OCI-M2 (cell line): ENCODE results near the gene OSGIN1.
A peak's percentile ranks its signal among the peaks of the same experiment; 100 is the strongest.

Source experiments
- DNase-seq: peaks from one replicate; lab custom pipeline; 2025; ENCODE audit not compliant: unreplicated experiment; lab: John Stamatoyannopoulos, UW

The OSGIN1 gene

DNA sequence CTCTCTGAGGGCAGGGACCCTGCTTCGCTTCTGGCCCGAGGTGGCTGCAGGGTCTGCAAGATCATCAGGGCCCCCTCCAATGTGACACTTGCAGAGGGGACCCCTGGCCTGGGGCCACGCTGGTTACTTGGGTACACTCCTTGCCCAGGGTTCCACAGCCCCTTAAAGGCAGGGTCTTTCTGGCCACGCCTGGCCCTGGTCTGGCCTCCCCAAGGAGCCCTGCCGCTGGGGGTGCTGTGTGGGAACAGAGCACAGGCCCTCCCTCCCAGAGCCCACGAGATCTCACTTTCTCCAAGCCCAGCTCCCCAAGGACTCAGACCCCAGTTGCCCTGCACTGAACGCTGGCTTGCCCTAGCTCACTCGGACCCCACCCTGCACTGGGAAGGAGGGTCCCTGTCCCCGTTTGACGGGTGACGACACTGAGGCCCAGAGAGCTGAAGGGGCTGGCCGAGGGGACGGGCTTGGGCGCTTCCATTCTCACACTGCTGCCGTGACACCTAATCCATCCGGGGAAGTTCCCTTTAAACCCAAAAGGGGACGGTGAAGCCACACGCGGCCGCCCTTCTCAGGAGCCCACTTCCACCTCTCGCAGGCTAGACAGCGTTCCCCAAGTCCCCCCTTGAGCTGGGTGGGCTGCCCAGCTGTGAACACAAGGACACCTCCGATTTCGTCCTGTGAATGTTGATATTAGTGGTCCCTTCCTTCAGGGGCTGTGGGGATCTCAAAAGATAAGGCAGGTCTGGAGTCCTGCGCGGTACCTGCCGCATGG, 26.9 kb upstream of the OSGIN1 start:
- DNase-seq: no peak

GRCh38 chr16:83926726-83927397, 26.2 kb upstream of the OSGIN1 start:
- DNase-seq: peak; percentile 13

- no peak for DNase-seq
These were observed 24.5 kb upstream of the OSGIN1 start for GRCh38 chr16:83928341-83929055.

GRCh38 chr16:83929811-83930555, 23.1 kb upstream of the OSGIN1 start:
- DNase-seq: no peak

DNA sequence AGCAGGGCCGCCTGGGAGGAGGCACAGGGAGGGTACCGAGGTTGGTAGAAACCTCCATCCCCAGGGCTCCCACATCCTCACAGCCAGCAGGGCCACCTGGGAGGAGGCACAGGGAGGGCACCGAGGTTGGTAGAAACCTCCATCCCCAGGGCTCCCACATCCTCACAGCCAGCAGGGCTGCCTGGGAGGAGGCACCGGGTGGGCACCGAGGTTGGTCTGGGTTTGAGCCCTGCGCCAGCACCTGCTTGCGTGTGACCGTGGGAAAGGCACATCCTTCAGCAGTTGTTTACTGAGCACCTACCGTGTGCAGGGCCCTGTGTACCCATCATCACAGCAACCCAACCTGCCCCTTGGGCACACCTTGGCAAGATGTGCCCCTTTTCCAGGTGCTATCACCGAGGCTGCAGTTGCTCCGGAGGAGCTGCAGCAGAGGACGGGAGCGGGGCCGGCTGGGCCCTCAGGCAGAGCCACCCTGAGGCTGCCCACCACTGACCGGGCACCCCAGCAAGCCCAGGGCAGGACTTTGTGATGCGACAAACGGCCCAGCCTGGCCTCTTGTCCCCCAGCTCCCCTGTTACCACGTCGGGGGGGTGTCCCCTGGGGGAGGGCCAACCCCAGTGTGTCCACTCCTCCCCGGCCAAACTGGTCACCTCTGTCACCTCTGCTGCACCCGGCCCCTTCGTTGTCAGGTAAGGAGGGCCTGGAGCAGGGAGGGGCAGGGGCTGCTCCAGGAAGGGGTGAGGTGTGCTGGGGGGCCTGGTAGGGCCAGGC, 22.1 kb upstream of the OSGIN1 start:
- no peak for DNase-seq

GRCh38 chr16:83931556-83931955, 21.5 kb upstream of the OSGIN1 start:
- DNase-seq: no peak

DNA sequence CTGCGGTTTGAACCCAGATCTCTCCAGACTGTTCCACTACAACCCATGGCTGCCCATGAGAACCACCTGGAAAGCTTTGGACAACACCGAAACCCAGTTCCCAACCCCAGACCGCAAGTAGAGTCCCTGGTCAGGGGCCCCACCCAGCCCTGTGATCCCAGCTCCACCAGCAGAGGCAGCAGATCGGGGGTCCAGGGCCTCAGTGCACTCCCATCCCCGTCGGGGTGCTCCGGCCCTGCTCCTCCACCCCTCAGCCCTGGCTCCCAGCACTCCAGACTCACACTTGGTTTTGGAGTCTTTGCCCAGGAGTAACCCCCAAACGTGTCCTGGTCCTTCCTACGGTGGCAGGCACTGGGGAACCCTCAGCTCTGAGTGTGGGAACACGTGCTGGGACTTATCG, 20.7 kb upstream of the OSGIN1 start:
- DNase-seq: no peak

DNA sequence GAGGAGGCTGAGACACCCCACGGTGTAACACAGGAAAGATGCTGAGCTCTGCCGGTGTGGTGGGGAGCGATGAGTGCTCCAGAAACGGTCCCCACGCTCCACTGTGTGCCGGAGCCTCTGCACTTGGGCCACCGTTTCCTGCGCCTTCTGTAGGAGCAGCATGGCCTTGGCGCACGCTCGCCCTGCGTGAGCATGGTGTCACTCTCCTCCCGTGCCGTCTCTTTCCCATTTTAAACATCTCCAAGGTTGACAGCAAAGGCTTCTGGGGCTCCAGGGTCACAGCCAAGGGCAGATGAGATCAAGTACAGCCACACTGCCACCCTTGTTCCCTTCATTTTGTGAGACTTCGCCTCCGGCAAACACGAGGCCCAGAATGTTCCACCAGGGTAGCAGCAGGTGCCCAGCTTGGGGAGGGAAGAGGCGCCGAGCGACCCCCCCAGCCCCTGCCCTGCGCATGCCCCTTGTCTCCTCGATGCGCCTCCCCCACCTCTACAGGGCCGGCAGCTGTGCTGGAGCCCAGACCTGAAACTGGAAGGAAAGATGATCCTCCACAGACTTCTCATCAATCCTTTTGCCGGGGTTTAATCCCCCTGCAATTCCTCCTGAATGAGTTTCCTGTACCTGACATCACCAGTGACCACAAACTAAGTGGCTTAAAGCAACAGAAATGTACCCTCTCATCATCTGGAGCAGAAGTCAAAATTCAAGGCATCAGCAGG, 19.9 kb upstream of the OSGIN1 start:
- no peak for DNase-seq

GRCh38 chr16:83933885-83934683, 19.0 kb upstream of the OSGIN1 start:
- no peak for DNase-seq

- no peak for DNase-seq
These were observed 18.4 kb upstream of the OSGIN1 start for GRCh38 chr16:83934684-83934977.

DNA sequence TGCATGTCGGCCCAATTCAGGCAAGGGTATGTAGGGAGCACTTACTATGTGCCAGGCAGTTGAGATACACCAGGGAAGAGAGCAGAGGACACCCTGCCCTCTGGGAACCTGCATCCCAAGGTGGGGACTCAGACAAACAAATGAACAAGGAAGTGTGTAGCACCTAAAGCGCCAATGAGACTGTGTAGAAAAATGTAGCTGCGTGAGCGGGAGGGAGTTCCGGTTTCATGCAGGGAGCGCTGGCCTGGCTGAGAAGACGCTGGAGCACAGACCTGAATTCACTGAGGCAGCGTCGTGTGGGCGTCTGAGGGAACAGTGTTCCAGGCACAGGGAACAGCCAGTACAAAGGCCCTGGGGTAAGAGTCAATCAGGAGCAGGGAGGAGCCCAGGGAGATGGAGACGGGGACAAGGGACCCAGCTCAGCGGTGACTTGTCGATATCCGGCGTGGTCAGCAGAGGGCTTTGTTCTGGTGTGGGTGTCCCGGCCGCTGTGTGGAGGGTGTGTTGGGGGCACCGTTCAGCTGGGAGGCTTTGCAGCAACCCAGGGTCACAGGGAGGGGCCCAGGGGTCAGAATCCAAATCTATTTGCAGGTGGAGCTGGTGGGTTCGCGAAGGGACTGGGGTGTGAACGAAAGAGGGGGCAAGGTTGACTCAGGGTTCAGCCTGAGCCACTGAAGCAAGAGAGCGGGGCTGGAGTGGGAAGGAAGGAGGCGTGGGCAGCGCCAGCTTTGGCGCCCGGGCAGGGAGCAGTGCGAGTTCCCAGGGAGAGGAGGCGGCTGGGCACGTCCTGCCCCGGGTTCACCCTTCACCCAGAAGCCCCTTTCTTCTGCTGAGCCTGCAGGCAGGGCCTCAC, 17.8 kb upstream of the OSGIN1 start:
- DNase-seq: no peak

DNA sequence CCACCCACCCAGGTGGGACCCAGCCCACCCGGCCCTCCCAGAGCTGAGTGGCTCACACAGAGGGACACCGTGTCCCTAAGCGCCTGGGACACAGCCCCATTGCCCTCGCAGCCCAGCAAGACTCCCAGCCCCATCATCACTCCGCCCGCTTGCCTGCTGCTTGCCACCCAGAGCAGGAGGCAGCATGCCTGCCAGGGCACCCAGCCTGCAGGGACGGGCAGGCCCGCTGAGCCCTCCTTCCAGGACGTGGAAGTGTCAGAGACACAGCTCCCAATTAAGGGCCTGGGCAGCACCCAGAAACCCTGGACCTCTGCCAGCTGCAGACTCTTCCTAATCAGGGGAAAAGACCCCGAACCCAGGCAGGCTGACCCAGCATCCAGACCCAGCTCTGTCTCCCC, 17.2 kb upstream of the OSGIN1 start:
- DNase-seq: no peak

DNA sequence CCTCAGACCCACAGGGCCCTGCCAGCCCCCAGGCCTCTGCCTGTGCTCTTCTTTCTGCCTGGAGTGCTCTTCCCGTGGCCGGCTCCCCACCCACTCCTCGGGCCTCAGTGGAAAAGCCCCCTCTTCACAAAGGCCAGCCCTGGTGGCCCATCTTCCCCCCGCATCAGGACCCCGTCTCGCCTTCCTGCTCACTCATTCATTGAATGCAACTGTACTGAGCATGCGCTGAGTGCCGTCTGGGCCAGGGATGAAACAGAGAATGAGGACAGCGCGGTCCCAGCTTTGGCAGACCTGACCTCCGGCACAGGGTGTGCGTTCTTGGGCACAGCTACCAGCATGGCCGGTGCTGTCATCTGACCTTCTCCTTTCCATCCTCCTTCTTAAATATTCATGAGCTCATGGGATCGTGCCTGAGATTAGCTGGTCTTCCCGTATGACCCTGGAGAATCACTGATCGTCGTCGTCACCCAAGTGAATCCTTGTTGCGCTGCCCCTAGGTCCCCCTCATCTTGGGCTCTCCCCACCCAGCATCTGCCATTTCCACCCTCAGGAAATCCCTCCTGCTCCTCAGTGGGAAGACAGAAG, 16.4 kb upstream of the OSGIN1 start:
- DNase-seq: no peak

- no peak for DNase-seq
These were observed 15.8 kb upstream of the OSGIN1 start for GRCh38 chr16:83937267-83937666.

DNA sequence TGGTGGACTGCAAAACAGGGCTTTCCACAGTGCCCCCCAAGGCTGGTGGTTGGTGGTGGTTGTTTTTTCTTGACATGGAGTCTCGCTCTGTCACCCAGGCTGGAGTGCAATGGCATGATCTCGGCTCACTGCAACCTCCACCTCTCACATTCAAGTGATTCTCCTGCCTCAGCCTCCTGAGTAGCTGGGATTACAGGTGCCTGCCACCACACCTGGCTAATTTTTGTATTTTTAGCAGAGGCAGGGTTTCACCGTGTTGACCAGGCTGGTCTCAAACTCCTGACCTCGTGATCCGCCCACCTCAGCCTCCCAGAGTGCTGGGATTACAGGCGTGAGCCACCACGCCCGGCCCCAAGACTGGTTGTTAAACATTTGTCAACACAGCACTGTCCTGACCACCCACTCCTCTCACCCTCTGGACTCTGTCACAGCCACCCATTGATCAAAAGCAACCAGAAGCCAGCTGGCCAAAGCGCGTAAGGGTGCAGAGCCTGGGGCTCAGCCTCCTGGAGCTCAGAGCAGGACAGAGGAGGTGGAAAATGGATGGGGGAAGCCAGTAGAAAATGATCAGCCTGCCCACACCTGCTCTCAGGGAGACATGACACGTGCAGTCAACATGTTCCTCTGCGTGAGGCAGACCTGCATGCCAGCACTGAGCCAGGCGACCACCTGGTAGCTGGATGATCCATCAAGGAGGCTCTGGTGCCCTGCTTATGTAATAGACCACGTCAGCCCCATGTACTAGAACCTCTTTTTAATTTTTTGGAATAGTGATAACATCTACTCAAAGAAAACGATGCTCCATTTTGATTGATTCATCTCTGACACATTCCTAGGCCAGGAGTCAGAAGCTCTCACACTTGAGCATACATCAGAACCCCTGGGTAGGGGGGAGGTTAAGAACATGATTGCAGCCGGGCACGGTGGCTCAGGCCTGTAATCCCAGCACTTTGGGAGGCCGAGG, 14.8 kb upstream of the OSGIN1 start:
- DNase-seq: no peak

- no peak for DNase-seq
These were observed 13.7 kb upstream of the OSGIN1 start for GRCh38 chr16:83939266-83939855.

GRCh38 chr16:83940119-83940518, 12.9 kb upstream of the OSGIN1 start:
- DNase-seq: no peak
